ENCODE results near the gene BUB1B. TPM values are rescaled to one million over a fixed set of nuclear protein-coding genes. Genes with fewer than 3 reads are reported as not detected.

BUB1B gene
- polyA plus RNA-seq, 1 of the 3 experiments (the other 2 are of a cell fraction), result 12.6 TPM

DNA sequence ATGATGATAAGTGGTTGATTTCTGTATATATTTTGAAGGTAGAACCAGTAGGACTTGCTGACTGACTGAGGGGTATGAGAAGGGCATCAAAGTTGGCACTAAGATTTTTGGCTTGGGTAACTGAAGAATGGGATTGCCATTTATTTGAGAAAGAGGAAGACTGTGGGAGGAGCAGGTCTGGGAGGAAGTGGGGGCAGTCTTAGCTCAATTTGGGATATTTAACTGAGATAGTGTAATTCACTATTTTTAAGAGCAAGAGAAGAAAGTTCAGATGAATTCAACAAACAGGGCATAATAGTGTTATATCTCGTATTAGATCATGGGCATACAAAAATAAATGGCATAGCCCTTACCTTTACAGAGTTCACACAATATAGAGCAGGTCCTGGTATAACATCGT lies 1.7 kb downstream of the BUB1B start:
- no peaks in the 10 kb centered on the region for H3F3A ChIP-seq (replicated peaks; ENCODE audit: insufficient read depth)
- peaks cover 9 to 10% of the 10 kb centered on the region in 2 experiments for H3K36me3 ChIP-seq (replicated peaks in 1 of 2; ENCODE audit: control insufficient read depth in 1 of 2, insufficient read depth in 2 of 2, low read length in 1 of 2)
- DNase-seq, result no peak
- H3K4me2 ChIP-seq, result peak overlapping the region; percentile 75
- H3K9ac ChIP-seq, result no peak overlapping the region
- POLR2A ChIA-PET, result interaction anchor here (0.6 kb wide), 1 partner anchor 123 kb away, joined by 3 read pairs; no protein-coding TSS in a partner anchor
- no peaks in the 10 kb centered on the region for H3K9me3 ChIP-seq
- TF ChIP-seq JUND (IDR thresholded peaks at IDR 0.05) (no peak), ELF1 (IDR thresholded peaks at IDR 0.05) (no peak), NRF1 (IDR thresholded peaks at IDR 0.05; ENCODE audit: low read depth, low read length) (no peak), RCOR1 (IDR thresholded peaks at IDR 0.05; ENCODE audit: low read length) (no peak), FOXM1 (IDR thresholded peaks at IDR 0.05; ENCODE audit: low read depth) (no peak), TAF1 (IDR thresholded peaks at IDR 0.05; ENCODE audit: borderline replicate concordance, low read depth, low read length) (no peak), RAD21 (IDR thresholded peaks at IDR 0.05; ENCODE audit: low read length) (no peak), MXI1 (IDR thresholded peaks at IDR 0.05; ENCODE audit: low read depth, low read length) (no peak), GATA2 (CRISPR knock-in tag; IDR thresholded peaks at IDR 0.05) (no peak), NFIC (IDR thresholded peaks at IDR 0.05; ENCODE audit: borderline replicate concordance) (no peak), GABPA (IDR thresholded peaks at IDR 0.05; ENCODE audit: low read depth) (no peak)
- TF ChIP-seq, protein P1, sequence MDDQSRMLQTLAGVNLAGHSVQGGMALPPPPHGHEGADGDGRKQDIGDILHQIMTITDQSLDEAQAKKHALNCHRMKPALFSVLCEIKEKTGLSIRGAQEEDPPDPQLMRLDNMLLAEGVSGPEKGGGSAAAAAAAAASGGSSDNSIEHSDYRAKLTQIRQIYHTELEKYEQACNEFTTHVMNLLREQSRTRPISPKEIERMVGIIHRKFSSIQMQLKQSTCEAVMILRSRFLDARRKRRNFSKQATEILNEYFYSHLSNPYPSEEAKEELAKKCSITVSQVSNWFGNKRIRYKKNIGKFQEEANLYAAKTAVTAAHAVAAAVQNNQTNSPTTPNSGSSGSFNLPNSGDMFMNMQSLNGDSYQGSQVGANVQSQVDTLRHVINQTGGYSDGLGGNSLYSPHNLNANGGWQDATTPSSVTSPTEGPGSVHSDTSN (IDR thresholded peaks at IDR 0.05), result no peak
- TF ChIP-seq, protein P2, sequence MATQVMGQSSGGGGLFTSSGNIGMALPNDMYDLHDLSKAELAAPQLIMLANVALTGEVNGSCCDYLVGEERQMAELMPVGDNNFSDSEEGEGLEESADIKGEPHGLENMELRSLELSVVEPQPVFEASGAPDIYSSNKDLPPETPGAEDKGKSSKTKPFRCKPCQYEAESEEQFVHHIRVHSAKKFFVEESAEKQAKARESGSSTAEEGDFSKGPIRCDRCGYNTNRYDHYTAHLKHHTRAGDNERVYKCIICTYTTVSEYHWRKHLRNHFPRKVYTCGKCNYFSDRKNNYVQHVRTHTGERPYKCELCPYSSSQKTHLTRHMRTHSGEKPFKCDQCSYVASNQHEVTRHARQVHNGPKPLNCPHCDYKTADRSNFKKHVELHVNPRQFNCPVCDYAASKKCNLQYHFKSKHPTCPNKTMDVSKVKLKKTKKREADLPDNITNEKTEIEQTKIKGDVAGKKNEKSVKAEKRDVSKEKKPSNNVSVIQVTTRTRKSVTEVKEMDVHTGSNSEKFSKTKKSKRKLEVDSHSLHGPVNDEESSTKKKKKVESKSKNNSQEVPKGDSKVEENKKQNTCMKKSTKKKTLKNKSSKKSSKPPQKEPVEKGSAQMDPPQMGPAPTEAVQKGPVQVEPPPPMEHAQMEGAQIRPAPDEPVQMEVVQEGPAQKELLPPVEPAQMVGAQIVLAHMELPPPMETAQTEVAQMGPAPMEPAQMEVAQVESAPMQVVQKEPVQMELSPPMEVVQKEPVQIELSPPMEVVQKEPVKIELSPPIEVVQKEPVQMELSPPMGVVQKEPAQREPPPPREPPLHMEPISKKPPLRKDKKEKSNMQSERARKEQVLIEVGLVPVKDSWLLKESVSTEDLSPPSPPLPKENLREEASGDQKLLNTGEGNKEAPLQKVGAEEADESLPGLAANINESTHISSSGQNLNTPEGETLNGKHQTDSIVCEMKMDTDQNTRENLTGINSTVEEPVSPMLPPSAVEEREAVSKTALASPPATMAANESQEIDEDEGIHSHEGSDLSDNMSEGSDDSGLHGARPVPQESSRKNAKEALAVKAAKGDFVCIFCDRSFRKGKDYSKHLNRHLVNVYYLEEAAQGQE (IDR thresholded peaks at IDR 0.05; ENCODE audit: low read depth, low read length), result no peak
- TF ChIP-seq, protein P3, sequence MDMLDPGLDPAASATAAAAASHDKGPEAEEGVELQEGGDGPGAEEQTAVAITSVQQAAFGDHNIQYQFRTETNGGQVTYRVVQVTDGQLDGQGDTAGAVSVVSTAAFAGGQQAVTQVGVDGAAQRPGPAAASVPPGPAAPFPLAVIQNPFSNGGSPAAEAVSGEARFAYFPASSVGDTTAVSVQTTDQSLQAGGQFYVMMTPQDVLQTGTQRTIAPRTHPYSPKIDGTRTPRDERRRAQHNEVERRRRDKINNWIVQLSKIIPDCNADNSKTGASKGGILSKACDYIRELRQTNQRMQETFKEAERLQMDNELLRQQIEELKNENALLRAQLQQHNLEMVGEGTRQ (IDR thresholded peaks at IDR 0.05; ENCODE audit: borderline replicate concordance, low read depth, low read length), result no peak
- H3K79me2 ChIP-seq (ENCODE audit: insufficient read depth), result peaks cover 66% of the 10 kb centered on the region
- no peaks in the 10 kb centered on the region for H3K27me3 ChIP-seq (ENCODE audit: insufficient read depth)
- peak overlapping the region; percentile 86 to 91; a peak in 3 of 4 replicates for H3K4me3 ChIP-seq (ENCODE audit: low read depth in 2 of 2, low read length in 1 of 2)
- CTCF ChIA-PET, result interaction anchor here (0.6 to 5.7 kb wide), 6 partner anchors 18 to 147 kb away, joined by 3 to 21 read pairs (median 4); no protein-coding TSS in a partner anchor
- WGBS (ENCODE audit: low lambda C conversion rate), result 91% methylated on average over 2 of the region's 2 CpGs
- H3K4me1 ChIP-seq (ENCODE audit: control insufficient read depth in 1 of 2, insufficient read depth in 2 of 2, low read depth in 1 of 2, low read length in 1 of 2), result peaks cover 0 to 14% of the 10 kb centered on the region in 2 experiments; a peak in 2 of 4 replicates
- H3K27ac ChIP-seq (ENCODE audit: low read depth in 2 of 2, low read length in 1 of 2), result no peak overlapping the region
- H4K20me1 ChIP-seq (ENCODE audit: insufficient read depth), result no peaks in the 10 kb centered on the region
- no peaks in the 10 kb centered on the region for H3K9me2 ChIP-seq
- no peak overlapping the region for H2AFZ ChIP-seq (ENCODE audit: low read depth)
